Measurements from ENCODE around the gene CD52. TPM values are rescaled to one million over a fixed set of nuclear protein-coding genes. Genes with fewer than 3 reads are reported as not detected.

CD52 gene
- total and polyA plus RNA-seq, 2 of the 13 experiments (the other 11 are each of a cell fraction or from before 2014, with no cell fraction given), result 0.32 TPM; not detected in 1

- TF ChIP-seq THAP11 (CRISPR knock-in tag; IDR thresholded peaks at IDR 0.05) (peak; percentile 25; the same call in 1 of the 2 replicates), ASH2L (IDR thresholded peaks at IDR 0.05; ENCODE audit: insufficient read length, low read depth, low read length) (peak; percentile 70), ZEB1 (IDR thresholded peaks at IDR 0.05; ENCODE audit: insufficient replicate concordance, low read depth) (peak; percentile 65), ZNF501 (CRISPR knock-in tag; IDR thresholded peaks at IDR 0.05) (0 out of 2 replicates have a peak, but pooled peaks have one; percentile 24), ZNF292 (CRISPR knock-in tag; IDR thresholded peaks at IDR 0.05; ENCODE audit: borderline replicate concordance, low read depth) (peak; percentile 50; the same call in 1 of the 2 replicates), ZNF780A (CRISPR knock-in tag; IDR thresholded peaks at IDR 0.05) (0 out of 2 replicates have a peak, but pooled peaks have one; percentile 60), HCFC1 (IDR thresholded peaks at IDR 0.05; ENCODE audit: low read depth, low read length) (no peak), GMEB2 (CRISPR knock-in tag; IDR thresholded peaks at IDR 0.05; ENCODE audit: low read depth) (no peak), ZNF598 (CRISPR knock-in tag; IDR thresholded peaks at IDR 0.05; ENCODE audit: borderline replicate concordance) (0 out of 2 replicates have a peak, but pooled peaks have one; percentile 31), TBX2 (CRISPR knock-in tag; IDR thresholded peaks at IDR 0.05; ENCODE audit: borderline replicate concordance) (0 out of 2 replicates have a peak, but pooled peaks have one; percentile 42), SP1 (IDR thresholded peaks at IDR 0.05) (no peak), SP1 (CRISPR knock-in tag; IDR thresholded peaks at IDR 0.05) (no peak), MED1 (CRISPR knock-in tag; IDR thresholded peaks at IDR 0.05) (peak; percentile 21), SOX6 (IDR thresholded peaks at IDR 0.05) (no peak), SOX6 (CRISPR knock-in tag; IDR thresholded peaks at IDR 0.05) (peak; percentile 65), PBX2 (CRISPR knock-in tag; IDR thresholded peaks at IDR 0.05) (0 out of 2 replicates have a peak, but pooled peaks have one; percentile 12), PHF8 (CRISPR knock-in tag; IDR thresholded peaks at IDR 0.05) (peak; percentile 29; the same call in 1 of the 2 replicates), HDAC1 (CRISPR knock-in tag; IDR thresholded peaks at IDR 0.05) (peak; percentile 59), SOX5 (CRISPR knock-in tag; IDR thresholded peaks at IDR 0.05; ENCODE audit: borderline replicate concordance) (peak; percentile 64), ARID4A (CRISPR knock-in tag; IDR thresholded peaks at IDR 0.05; ENCODE audit: borderline replicate concordance) (peak; percentile 58; the same call in 1 of the 2 replicates), FOXA1 (IDR thresholded peaks at IDR 0.05) (no peak), FOXA1 (CRISPR knock-in tag; IDR thresholded peaks at IDR 0.05) (peak; percentile 23; the same call in 1 of the 2 replicates)
Measured at GRCh38 chr1:26358411-26359384, 40.9 kb downstream of the CD52 start (continued).

Data from HepG2 (cell line).